HepG2 (cell line): ENCODE measurements around the gene ARHGEF4.

Experiments
- BRCA1 ChIP-seq: sonication (generic); formaldehyde crosslinking; IDR thresholded peaks from 2 replicates; pipeline ENCODE4 v1.4.0; 2020; ENCODE audit warnings: missing genetic modification reagents
- CREBL2 ChIP-seq: sonication (generic); formaldehyde crosslinking; IDR thresholded peaks from 2 replicates; pipeline ENCODE4 v1.8.1; 2023; ENCODE audit warnings: missing genetic modification reagents, mild to moderate bottlenecking, borderline replicate concordance
- CTCF ChIP-seq: sonication (generic); formaldehyde crosslinking; IDR thresholded peaks from 2 replicates; pipeline ENCODE4 v1.5.0; 2020; ENCODE audit warnings: mild to moderate bottlenecking, missing genetic modification reagents, moderate library complexity
- MAX ChIP-seq: IDR thresholded peaks from 2 replicates; pipeline ENCODE4 v1.6.1; 2012; ENCODE audit warnings: inconsistent platforms
- MTF1 ChIP-seq: sonication (generic); formaldehyde crosslinking; IDR thresholded peaks from 2 replicates; pipeline ENCODE4 v1.5.0; 2020; ENCODE audit warnings: missing genetic modification reagents
- MXI1 ChIP-seq: IDR thresholded peaks from 3 replicates; pipeline ENCODE4 v1.6.1; 2012; ENCODE audit warnings: low read depth, low read length, inconsistent platforms, borderline replicate concordance
- NKX3-1 ChIP-seq: sonication (generic); formaldehyde crosslinking; IDR thresholded peaks from 2 replicates; pipeline ENCODE4 v1.5.0; 2020; ENCODE audit warnings: missing genetic modification reagents
- RARA ChIP-seq: IDR thresholded peaks from 2 replicates; pipeline ENCODE4 v1.6.1; 2016; ENCODE audit warnings: missing genetic modification reagents, missing compliant biosample characterization
- ZFX ChIP-seq: sonication (generic); formaldehyde crosslinking; IDR thresholded peaks from 2 replicates; pipeline ENCODE4 v1.4.0; 2020; ENCODE audit warnings: mild to moderate bottlenecking, low read depth, missing genetic modification reagents, moderate library complexity
- TF ChIP-seq, protein P1 (sequence below): sonication (generic); formaldehyde crosslinking; IDR thresholded peaks from 2 replicates; pipeline ENCODE4 v1.5.1; 2020; ENCODE audit warnings: missing genetic modification reagents, mild to moderate bottlenecking, borderline replicate concordance

DNA sequence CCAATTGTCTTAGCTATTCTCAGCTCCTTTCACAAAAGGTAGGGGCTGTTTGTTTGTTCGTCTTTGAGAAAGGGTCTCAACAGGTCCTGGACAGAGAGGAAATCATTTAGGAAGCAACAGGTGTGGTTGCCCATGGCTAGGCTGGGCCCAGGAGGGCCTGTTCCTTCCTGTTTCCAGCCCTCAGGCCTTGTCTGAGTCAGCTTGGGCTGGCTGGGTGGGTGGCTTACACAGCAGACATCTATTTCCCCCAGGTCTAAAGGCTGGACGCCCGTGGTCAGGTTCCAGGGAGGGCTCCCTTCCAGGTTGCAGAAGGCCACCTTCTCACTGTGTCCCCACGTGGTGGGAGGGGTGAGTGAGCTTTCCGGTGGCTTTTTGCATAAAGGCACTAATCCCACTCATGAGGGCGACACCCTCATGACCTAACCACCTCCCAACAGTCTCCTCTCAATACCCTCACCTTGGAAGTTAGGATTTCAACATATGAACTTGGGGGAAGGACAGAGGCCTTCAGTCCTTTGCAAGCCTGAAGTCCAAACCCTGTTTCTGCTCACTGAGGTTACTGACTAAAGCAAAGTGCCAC is 45.5 kb downstream of the ARHGEF4 start:
- TF ChIP-seq CREBL2 (CRISPR knock-in tag) (no peak), ZFX (CRISPR knock-in tag) (no peak), MXI1 (no peak), CTCF (CRISPR knock-in tag) (no peak), MAX (no peak), BRCA1 (CRISPR knock-in tag) (no peak), NKX3-1 (CRISPR knock-in tag) (no peak), RARA (CRISPR knock-in tag) (no peak), MTF1 (CRISPR knock-in tag) (no peak)
- TF ChIP-seq, protein P1, sequence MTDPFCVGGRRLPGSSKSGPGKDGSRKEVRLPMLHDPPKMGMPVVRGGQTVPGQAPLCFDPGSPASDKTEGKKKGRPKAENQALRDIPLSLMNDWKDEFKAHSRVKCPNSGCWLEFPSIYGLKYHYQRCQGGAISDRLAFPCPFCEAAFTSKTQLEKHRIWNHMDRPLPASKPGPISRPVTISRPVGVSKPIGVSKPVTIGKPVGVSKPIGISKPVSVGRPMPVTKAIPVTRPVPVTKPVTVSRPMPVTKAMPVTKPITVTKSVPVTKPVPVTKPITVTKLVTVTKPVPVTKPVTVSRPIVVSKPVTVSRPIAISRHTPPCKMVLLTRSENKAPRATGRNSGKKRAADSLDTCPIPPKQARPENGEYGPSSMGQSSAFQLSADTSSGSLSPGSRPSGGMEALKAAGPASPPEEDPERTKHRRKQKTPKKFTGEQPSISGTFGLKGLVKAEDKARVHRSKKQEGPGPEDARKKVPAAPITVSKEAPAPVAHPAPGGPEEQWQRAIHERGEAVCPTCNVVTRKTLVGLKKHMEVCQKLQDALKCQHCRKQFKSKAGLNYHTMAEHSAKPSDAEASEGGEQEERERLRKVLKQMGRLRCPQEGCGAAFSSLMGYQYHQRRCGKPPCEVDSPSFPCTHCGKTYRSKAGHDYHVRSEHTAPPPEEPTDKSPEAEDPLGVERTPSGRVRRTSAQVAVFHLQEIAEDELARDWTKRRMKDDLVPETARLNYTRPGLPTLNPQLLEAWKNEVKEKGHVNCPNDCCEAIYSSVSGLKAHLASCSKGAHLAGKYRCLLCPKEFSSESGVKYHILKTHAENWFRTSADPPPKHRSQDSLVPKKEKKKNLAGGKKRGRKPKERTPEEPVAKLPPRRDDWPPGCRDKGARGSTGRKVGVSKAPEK (CRISPR knock-in tag): no peak
